Thyroid gland (tissue), 4 donors: ENCODE data around the gene GSX2. TPM values are rescaled to one million over a fixed set of nuclear protein-coding genes. Genes with fewer than 3 reads are reported as not detected.

Experiments used
- DNase-seq, 2 donors: peaks; one replicate each; pipeline ENCODE4 v3.0.0-alpha.2; 2019
- H3K27ac ChIP-seq, 3 donors: fragments of 200-600 bp; sonication (generic); 1 replicate in 2 of 3; 2 replicates in 1 of 3; pipeline ENCODE4 v1.5.1; 2016 to 2019; ENCODE audit warnings: mild to moderate bottlenecking in 1 of 3, moderate library complexity in 1 of 3
- H3K27me3 ChIP-seq: fragments of 200-600 bp; sonication (generic); one replicate; pipeline ENCODE4 v1.5.1; 2019
- H3K36me3 ChIP-seq, 2 donors: fragments of 200-600 bp; sonication (generic); one replicate each; pipeline ENCODE4 v1.5.1; 2016 to 2019
- H3K4me1 ChIP-seq, 2 donors: fragments of 200-600 bp; sonication (generic); one replicate each; pipeline ENCODE4 v1.5.1; 2017 to 2019
- H3K4me3 ChIP-seq, 3 donors: fragments of 200-600 bp; sonication (generic); replicated peaks in 1 of 3; 1 replicate in 2 of 3; 2 replicates in 1 of 3; pipeline ENCODE4 v1.5.1; 2016; ENCODE audit warnings: mild to moderate bottlenecking in 1 of 3
- H3K9me3 ChIP-seq: fragments of 200-600 bp; sonication (generic); one replicate; pipeline ENCODE4 v1.5.1; 2017
- POLR2A ChIP-seq, 2 donors: fragments of 450-650 bp; IDR thresholded peaks; one replicate each; pipeline ENCODE4 v1.6.1; 2017; ENCODE audit warnings: antibody characterized with exemption in 2 of 2, mild to moderate bottlenecking in 2 of 2, moderate library complexity in 1 of 2
- WGBS, 2 donors: methylation state at CpG; one replicate each; pipeline ENCODE4 v1.1.5; 2017; 5-methylcytosine and 5-hydroxymethylcytosine counted together
- intact Hi-C: fragments of 100-400 bp; cut with DNase I; formaldehyde crosslinking; loops from one replicate; pipeline ENCODE4 v1.15.1; 2023
- total RNA-seq, 4 donors: library from RNA; depleted of rRNA; stranded (reverse); fragments of >200 nt; gene quantifications; one replicate each; pipeline ENCODE4 v1.2.3, GENCODE V29; 2016
- TF ChIP-seq, protein P1 (sequence below), 6 experiments: fragments of 200-600 bp in 3 of 6; fragments of 450-650 bp in 3 of 6; sonication (generic) in 3 of 6; IDR thresholded peaks; one replicate each; pipeline ENCODE4 v1.5.1; 2016 to 2019; ENCODE audit warnings: antibody characterized with exemption in 6 of 6, mild to moderate bottlenecking in 2 of 6, inconsistent platforms in 1 of 6, moderate library complexity in 1 of 6

The GSX2 gene
- total RNA-seq, 4 donors from 2014 or later = not detected

DNA sequence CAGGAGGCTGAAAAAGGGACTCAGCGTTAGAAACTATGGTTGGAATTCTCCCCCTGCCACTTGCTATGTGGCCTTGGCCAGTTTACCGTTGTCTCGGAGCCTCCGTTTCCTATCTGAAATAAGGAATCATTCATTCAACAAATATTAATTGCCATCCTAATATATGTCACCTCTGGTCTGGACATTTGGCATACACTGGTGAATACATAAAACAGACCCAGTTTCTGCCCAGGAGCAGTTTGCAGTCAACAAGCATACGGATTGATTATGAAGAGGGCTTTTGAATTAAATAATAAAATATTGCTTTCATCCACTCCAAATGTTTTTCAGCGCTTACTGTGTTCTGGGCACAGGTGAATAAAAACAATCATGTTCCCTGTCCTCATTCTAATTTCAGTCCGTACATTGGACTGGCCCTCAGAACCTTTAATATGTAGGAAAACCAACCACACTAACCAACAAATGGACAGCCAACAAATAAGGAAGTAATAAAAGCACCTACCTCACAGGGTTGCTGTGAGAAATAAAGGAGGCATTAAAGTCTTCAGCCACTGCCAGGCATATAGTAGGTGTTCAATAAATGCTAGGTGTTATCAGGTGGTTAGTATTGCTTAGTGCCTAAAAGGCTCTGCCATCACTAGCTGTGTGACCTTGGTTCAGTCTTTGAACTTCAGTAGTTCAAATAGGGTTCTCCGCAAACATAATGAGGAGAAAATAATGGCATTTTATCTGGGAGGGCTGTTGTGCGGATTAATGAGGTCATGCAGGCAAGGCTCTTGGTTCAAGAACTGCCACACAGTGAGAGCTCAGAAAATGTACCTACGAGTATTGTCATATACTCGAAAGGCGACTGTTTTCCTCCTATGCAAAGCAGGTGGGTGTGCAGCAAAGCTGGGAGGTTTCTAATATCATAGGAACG, 7.3 kb upstream of the GSX2 start:
- Histone ChIP-seq H3K4me3 (peak overlapping the region in 1 of 3 donors; percentile 26), H3K36me3 (no peaks in the 10 kb centered on the region), H3K9me3 (no peaks in the 10 kb centered on the region), H3K27me3 (peaks cover 40% of the 10 kb centered on the region), H3K27ac (no peak overlapping the region), H3K4me1 (peaks cover 4 to 9% of the 10 kb centered on the region in 2 donors)
- TF ChIP-seq POLR2A (IDR thresholded peaks at IDR 0.05) = no peak
- intact Hi-C loops = no loop called here
- 23 to 33% methylated on average over 12 to 13 of the region's 13 CpGs for WGBS, 2 donors
- DNase-seq = no peak

GRCh38 chr4:54093324-54094240, 6.4 kb upstream of the GSX2 start:
- Histone ChIP-seq H3K27me3 (peaks cover 44% of the 10 kb centered on the region), H3K4me1 (peaks cover 4 to 9% of the 10 kb centered on the region in 2 donors), H3K27ac (no peak overlapping the region), H3K4me3 (no peak overlapping the region), H3K9me3 (no peaks in the 10 kb centered on the region), H3K36me3 (no peaks in the 10 kb centered on the region)
- 22 to 27% methylated on average over 37 of the region's 37 CpGs for WGBS, 2 donors
- TF ChIP-seq, protein P1, sequence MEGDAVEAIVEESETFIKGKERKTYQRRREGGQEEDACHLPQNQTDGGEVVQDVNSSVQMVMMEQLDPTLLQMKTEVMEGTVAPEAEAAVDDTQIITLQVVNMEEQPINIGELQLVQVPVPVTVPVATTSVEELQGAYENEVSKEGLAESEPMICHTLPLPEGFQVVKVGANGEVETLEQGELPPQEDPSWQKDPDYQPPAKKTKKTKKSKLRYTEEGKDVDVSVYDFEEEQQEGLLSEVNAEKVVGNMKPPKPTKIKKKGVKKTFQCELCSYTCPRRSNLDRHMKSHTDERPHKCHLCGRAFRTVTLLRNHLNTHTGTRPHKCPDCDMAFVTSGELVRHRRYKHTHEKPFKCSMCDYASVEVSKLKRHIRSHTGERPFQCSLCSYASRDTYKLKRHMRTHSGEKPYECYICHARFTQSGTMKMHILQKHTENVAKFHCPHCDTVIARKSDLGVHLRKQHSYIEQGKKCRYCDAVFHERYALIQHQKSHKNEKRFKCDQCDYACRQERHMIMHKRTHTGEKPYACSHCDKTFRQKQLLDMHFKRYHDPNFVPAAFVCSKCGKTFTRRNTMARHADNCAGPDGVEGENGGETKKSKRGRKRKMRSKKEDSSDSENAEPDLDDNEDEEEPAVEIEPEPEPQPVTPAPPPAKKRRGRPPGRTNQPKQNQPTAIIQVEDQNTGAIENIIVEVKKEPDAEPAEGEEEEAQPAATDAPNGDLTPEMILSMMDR (IDR thresholded peaks at IDR 0.05) = no peak
- intact Hi-C loops = no loop called here
- DNase-seq = no peak

DNA sequence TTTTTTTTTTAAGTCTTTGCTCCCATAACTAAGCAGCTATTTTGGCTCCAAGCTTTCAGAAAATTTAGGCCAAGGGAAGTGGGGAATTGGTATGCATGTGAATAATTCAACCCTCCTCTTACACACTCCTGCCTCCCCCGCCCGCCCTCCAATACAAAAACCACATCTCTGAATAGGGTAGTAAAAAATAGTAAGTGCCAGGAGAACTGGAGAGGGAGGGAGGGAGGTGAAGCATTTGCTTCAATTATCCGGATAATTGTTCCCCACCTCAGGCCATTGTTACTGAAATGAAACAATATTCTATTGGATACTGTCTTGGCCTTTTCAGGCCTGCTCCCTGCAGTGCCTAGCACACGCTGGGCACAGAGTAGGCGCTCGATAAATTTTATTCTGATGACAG, 5.5 kb upstream of the GSX2 start:
- H3K4me3 ChIP-seq = no peak overlapping the region
- H3K36me3 ChIP-seq = no peaks in the 10 kb centered on the region
- peaks cover 47% of the 10 kb centered on the region for H3K27me3 ChIP-seq
- no peak for DNase-seq
- WGBS, 2 donors = 48 to 70% methylated on average over 6 of the region's 6 CpGs
- no peak overlapping the region for H3K27ac ChIP-seq
- peaks cover 7 to 14% of the 10 kb centered on the region in 2 donors for H3K4me1 ChIP-seq
- H3K9me3 ChIP-seq = no peaks in the 10 kb centered on the region
- intact Hi-C loops = no loop called here
- no peak for TF ChIP-seq POLR2A (IDR thresholded peaks at IDR 0.05)
- TF ChIP-seq, protein P1 (IDR thresholded peaks at IDR 0.05) = no peak

DNA sequence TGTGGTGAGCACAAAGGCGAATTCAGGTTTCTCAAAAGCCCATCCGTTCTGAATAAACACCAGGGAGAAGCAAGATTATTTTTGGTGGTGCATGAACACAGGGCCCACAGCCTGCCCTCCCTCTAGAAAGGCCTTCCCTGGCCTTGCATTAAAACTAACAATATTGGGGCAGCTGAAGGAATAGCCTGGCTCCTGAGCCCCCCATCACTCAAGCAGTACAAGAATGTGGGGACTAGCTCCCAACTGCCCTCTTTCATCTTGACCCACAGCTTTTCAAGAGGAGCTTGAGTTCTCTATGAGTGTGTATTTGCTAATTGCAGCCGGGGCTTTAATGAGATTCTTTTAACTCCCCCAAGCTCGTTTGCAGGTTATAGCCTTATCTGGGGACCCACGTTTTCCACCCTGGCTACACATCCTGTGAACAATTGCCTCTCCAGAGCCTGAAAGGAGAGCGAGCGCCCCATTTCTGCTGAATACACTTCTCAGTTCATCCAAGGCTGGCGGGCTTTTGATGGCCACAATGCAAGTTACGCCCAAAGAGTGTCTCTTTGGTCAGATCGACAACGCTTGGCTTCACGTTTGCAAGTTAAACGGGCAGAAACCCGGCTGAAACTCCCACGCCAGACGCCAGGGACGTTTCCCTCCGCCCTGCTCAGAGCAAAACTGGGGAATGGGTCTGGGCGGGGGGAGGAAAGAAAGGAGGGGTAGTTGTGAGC, 4.7 kb upstream of the GSX2 start:
- Histone ChIP-seq H3K9me3 (no peaks in the 10 kb centered on the region), H3K4me1 (peaks cover 15 to 22% of the 10 kb centered on the region in 2 donors), H3K27me3 (peaks cover 55% of the 10 kb centered on the region), H3K27ac (no peak overlapping the region), H3K36me3 (no peaks in the 10 kb centered on the region), H3K4me3 (no peak overlapping the region)
- TF ChIP-seq POLR2A (IDR thresholded peaks at IDR 0.05) = no peak
- TF ChIP-seq, protein P1 (IDR thresholded peaks at IDR 0.05) = no peak
- 19 to 29% methylated on average over 19 of the region's 19 CpGs for WGBS, 2 donors
- DNase-seq = no peak
- intact Hi-C loops = no loop called here

GRCh38 chr4:54096295-54096962, 3.5 kb upstream of the GSX2 start:
- Histone ChIP-seq H3K27ac (no peak overlapping the region), H3K4me1 (peaks cover 23 to 32% of the 10 kb centered on the region in 2 donors), H3K36me3 (no peaks in the 10 kb centered on the region), H3K27me3 (peaks cover 66% of the 10 kb centered on the region), H3K4me3 (no peak overlapping the region), H3K9me3 (no peaks in the 10 kb centered on the region)
- DNase-seq = no peak
- WGBS, 2 donors = 34 to 44% methylated on average over 13 of the region's 13 CpGs
- TF ChIP-seq POLR2A (IDR thresholded peaks at IDR 0.05) = no peak
- TF ChIP-seq, protein P1 (IDR thresholded peaks at IDR 0.05) = no peak
- intact Hi-C loops = no loop called here
